PFSK-1 (cell line): ENCODE results near the gene GPR180.

Source experiments
- POLR2AphosphoS5 ChIP-seq: IDR thresholded peaks from 2 replicates; pipeline ENCODE4 v1.6.1; 2012; ENCODE audit warnings: low read depth, mild to moderate bottlenecking, control low read depth, low read length, moderate library complexity
- REST ChIP-seq, 2 experiments: IDR thresholded peaks; 2 replicates each; pipeline versions ENCODE4 v1.6.1 to v1.8.0; 2011 to 2012; ENCODE audit warnings: low read depth in 2 of 2, low read length in 2 of 2, control low read depth in 1 of 2, inconsistent platforms in 1 of 2, mild to moderate bottlenecking in 1 of 2, moderate library complexity in 1 of 2; ENCODE audit not compliant: insufficient read depth in 1 of 2

DNA sequence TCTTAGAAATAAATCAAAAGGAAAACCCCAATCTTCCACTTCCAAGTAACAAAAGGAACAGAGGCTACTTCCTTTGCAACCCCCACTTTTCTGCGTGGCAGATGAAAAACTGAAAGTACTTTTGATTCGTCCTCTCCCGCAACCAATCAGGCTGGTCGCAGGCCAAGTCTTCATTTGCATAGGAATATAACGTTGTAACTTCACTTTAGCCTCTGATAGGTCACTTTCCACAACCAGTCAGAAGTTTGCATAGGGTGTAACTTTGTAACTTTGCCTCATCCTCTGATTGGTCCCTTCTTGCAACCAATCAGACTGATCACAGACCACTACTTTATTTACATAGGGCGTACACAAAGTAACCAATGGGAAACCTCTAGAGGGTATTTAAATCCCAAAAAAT, 42.9 kb upstream of the GPR180 start:
- TF ChIP-seq REST (IDR thresholded peaks at IDR 0.05; ENCODE audit: insufficient read depth in 1 of 2, low read depth in 2 of 2, low read length in 2 of 2), result no peak
- no peak for TF ChIP-seq POLR2AphosphoS5
